HCT116 (cell line): ENCODE results near the gene MEOX1. TPM values are rescaled to one million over a fixed set of nuclear protein-coding genes. Genes with fewer than 3 reads are reported as not detected.

Experiments
- ATAC-seq: fragments of 200-7000 bp; cut with Tn5 transposase; 2 replicates; pipeline ENCODE4 v1.9.1; 2020; ENCODE audit warnings: mild to moderate bottlenecking, moderate library complexity
- BruUV-seq: library from RNA; stranded (reverse); fragments of 400-500 nt; replicated peaks from 2 replicates; lab custom pipeline; 2021; lab: Mats Ljungman, UMichigan
- CTCF ChIA-PET: fragments of 300-600 bp; sonication (Branson Sonifier 250); formaldehyde crosslinking; loops from one replicate; lab custom pipeline; 2021; ENCODE audit warnings: antibody characterized with exemption; lab: Charles Lee
- POLR2A ChIA-PET: fragments of 300-600, 350-600 bp; sonication (Branson Sonifier 250); formaldehyde crosslinking; loops from one replicate; lab custom pipeline; 2021; ENCODE audit warnings: antibody characterized with exemption; lab: Charles Lee
- RAD21 ChIA-PET, 2 experiments: fragments of 300-600 bp; sonication (Branson Sonifier 250); formaldehyde crosslinking; loops; one replicate each; lab custom pipeline; 2023; ENCODE audit warnings: low total read pairs in 2 of 2; ENCODE audit not compliant: uncharacterized antibody in 2 of 2, unreplicated experiment in 2 of 2, low non-redundant PET in 1 of 2; lab: Charles Lee
- DNase-seq: peaks from one replicate; pipeline ENCODE4 v3.0.0-alpha.2; 2010; ENCODE audit warnings: low read depth, low spot score
- H2AFZ ChIP-seq: fragments of 200-600 bp; shearing (Covaris generic), sonication (generic); 2 replicates; pipeline ENCODE4 v1.6.1; 2017; ENCODE audit warnings: low read depth, mixed run types, mixed read lengths, antibody characterized with exemption, low read length; ENCODE audit not compliant: poor library complexity, severe bottlenecking
- H3K27ac ChIP-seq: 2 replicates; pipeline ENCODE4 v1.5.1; 2012; ENCODE audit warnings: low read depth, low read length
- H3K27me3 ChIP-seq: fragments of 200-600 bp; sonication (generic); 2 replicates; pipeline ENCODE4 v1.6.1; 2016; ENCODE audit warnings: mixed run types, low read length, mixed read lengths; ENCODE audit not compliant: insufficient read depth
- H3K36me3 ChIP-seq, 2 experiments: fragments of 200-500 bp in 1 of 2; fragments of 200-600 bp in 1 of 2; sonication (Bioruptor generic) in 1 of 2; sonication (generic) in 1 of 2; 2 replicates each; pipeline versions ENCODE4 v1.5.1 to v1.6.1; 2014 to 2016; ENCODE audit warnings: low read length in 2 of 2, inconsistent platforms in 1 of 2, mixed read lengths in 1 of 2, mixed run types in 1 of 2; ENCODE audit not compliant: insufficient read depth in 2 of 2, control insufficient read depth in 1 of 2
- H3K4me1 ChIP-seq, 2 experiments: fragments of 200-600 bp in 1 of 2; sonication (generic) in 1 of 2; 2 replicates each; pipeline versions ENCODE4 v1.5.1 to v1.6.1; 2012 to 2017; ENCODE audit warnings: low read length in 2 of 2, inconsistent platforms in 1 of 2, mild to moderate bottlenecking in 1 of 2, mixed read lengths in 1 of 2, mixed run types in 1 of 2, moderate library complexity in 1 of 2; ENCODE audit not compliant: insufficient read depth in 2 of 2, control insufficient read depth in 1 of 2
- H3K4me2 ChIP-seq: fragments of 200-600 bp; sonication (generic); 2 replicates; pipeline ENCODE4 v1.6.1; 2017; ENCODE audit warnings: mixed run types, low read length, mixed read lengths
- H3K4me3 ChIP-seq, 2 experiments: fragments of 200-600 bp in 1 of 2; sonication (generic) in 1 of 2; replicated peaks in 1 of 2; 2 replicates each; pipeline ENCODE4 v1.5.1; 2011 to 2016; ENCODE audit warnings: low read length in 2 of 2, control low read depth in 1 of 2, low read depth in 1 of 2, mild to moderate bottlenecking in 1 of 2, mixed read lengths in 1 of 2, mixed run types in 1 of 2
- H3K79me2 ChIP-seq: fragments of 200-600 bp; sonication (generic); 2 replicates; pipeline ENCODE4 v1.6.1; 2017; ENCODE audit warnings: mild to moderate bottlenecking, mixed run types, low read length, moderate library complexity, mixed read lengths; ENCODE audit not compliant: insufficient read depth
- H3K9ac ChIP-seq: fragments of 200-600 bp; sonication (generic); 2 replicates; pipeline ENCODE4 v1.6.1; 2016; ENCODE audit warnings: low read length, mixed read lengths
- H3K9me2 ChIP-seq: fragments of 200-600 bp; sonication (generic), shearing (Covaris generic); 2 replicates; pipeline ENCODE4 v1.6.1; 2017; ENCODE audit warnings: mixed run types, mild to moderate bottlenecking, moderate library complexity; ENCODE audit not compliant: insufficient read depth
- H3K9me3 ChIP-seq, 2 experiments: fragments of 200-500 bp in 1 of 2; fragments of 200-600 bp in 1 of 2; sonication (Bioruptor generic) in 1 of 2; sonication (generic) in 1 of 2; 2 replicates each; pipeline ENCODE4 v1.6.1; 2014 to 2017; ENCODE audit warnings: low read length in 2 of 2, mixed read lengths in 2 of 2, inconsistent platforms in 1 of 2, low read depth in 1 of 2, mild to moderate bottlenecking in 1 of 2, mixed run types in 1 of 2, moderate library complexity in 1 of 2; ENCODE audit not compliant: control insufficient read depth in 1 of 2, insufficient read depth in 1 of 2
- H4K20me1 ChIP-seq: fragments of 200-600 bp; sonication (generic), shearing (Covaris generic); 2 replicates; pipeline ENCODE4 v1.6.1; 2017; ENCODE audit warnings: mixed run types, mild to moderate bottlenecking, moderate library complexity; ENCODE audit not compliant: insufficient read depth
- EGR1 ChIP-seq: IDR thresholded peaks from 2 replicates; pipeline ENCODE4 v1.6.1; 2012; ENCODE audit warnings: low read depth
- MAX ChIP-seq: IDR thresholded peaks from 2 replicates; pipeline ENCODE4 v1.6.1; 2012
- POLR2AphosphoS5 ChIP-seq: IDR thresholded peaks from 2 replicates; pipeline ENCODE4 v1.6.1; 2011; ENCODE audit warnings: mild to moderate bottlenecking, low read depth, low read length, moderate library complexity
- RAD21 ChIP-seq: IDR thresholded peaks from 2 replicates; pipeline ENCODE4 v1.6.1; 2012; ENCODE audit warnings: low read depth, mild to moderate bottlenecking
- REST ChIP-seq: IDR thresholded peaks from 2 replicates; pipeline ENCODE4 v1.6.1; 2012; ENCODE audit warnings: low read depth
- SIN3A ChIP-seq: IDR thresholded peaks from 2 replicates; pipeline ENCODE4 v1.6.1; 2012; ENCODE audit warnings: low read depth
- intact Hi-C: fragments of 100-400 bp; cut with micrococcal nuclease; formaldehyde crosslinking; loops from 2 replicates; pipeline ENCODE4 v1.10.0; 2022
- total RNA-seq: library from RNA; stranded (reverse); gene quantifications from one replicate; pipeline ENCODE4 v1.2.1, GENCODE V29; 2021; ENCODE audit not compliant: unreplicated experiment

Gene MEOX1
- total RNA-seq, 1 experiment from 2014 or later, result not detected

GRCh38 chr17:43619705-43620104 lies 42.0 kb downstream of the MEOX1 start (continued):
- TF ChIP-seq REST, result no peak
- TF ChIP-seq MAX, result no peak
- no peak for TF ChIP-seq EGR1
- TF ChIP-seq SIN3A, result no peak

- BruUV-seq, result no TSS peak
- no peak overlapping the region for H3K9ac ChIP-seq
- no peak overlapping the region for H3K4me2 ChIP-seq
- H3K4me1 ChIP-seq, result 0 out of 4 replicates have a peak, but pooled peaks cover 0 to 2% of the 10 kb centered on the region in 2 experiments
- H3K9me3 ChIP-seq, result no peaks in the 10 kb centered on the region
- peaks cover 6% of the 10 kb centered on the region; the same call in 1 of the 2 replicates for H3K27me3 ChIP-seq
- H2AFZ ChIP-seq, result no peak overlapping the region
- ATAC-seq (no peak), DNase-seq (no peak)
- intact Hi-C loops, result no loop called here
- H4K20me1 ChIP-seq, result no peaks in the 10 kb centered on the region
- no peaks in the 10 kb centered on the region for H3K79me2 ChIP-seq
- ChIA-PET POLR2A (no interaction called here), RAD21 (no interaction called here), CTCF (no interaction called here)
- no peak overlapping the region for H3K27ac ChIP-seq
- no peak overlapping the region for H3K4me3 ChIP-seq
- H3K9me2 ChIP-seq, result no peaks in the 10 kb centered on the region
- H3K36me3 ChIP-seq, result no peaks in the 10 kb centered on the region
- TF ChIP-seq POLR2AphosphoS5, result no peak
- no peak for TF ChIP-seq RAD21
Measured at GRCh38 chr17:43618276-43618675, 43.4 kb downstream of the MEOX1 start.
